GM18517 (cell line): ENCODE measurements around the gene PLA2G3.

Experiments used
- ATAC-seq: cut with Tn5 transposase; IDR thresholded peaks from one replicate; pipeline ENCODE4 v1.9.1; 2021; ENCODE audit warnings: mild to moderate bottlenecking, moderate library complexity; ENCODE audit not compliant: unreplicated experiment

PLA2G3 gene

GRCh38 chr22:31087744-31088215, 52.5 kb downstream of the PLA2G3 start:
- no peak for ATAC-seq

DNA sequence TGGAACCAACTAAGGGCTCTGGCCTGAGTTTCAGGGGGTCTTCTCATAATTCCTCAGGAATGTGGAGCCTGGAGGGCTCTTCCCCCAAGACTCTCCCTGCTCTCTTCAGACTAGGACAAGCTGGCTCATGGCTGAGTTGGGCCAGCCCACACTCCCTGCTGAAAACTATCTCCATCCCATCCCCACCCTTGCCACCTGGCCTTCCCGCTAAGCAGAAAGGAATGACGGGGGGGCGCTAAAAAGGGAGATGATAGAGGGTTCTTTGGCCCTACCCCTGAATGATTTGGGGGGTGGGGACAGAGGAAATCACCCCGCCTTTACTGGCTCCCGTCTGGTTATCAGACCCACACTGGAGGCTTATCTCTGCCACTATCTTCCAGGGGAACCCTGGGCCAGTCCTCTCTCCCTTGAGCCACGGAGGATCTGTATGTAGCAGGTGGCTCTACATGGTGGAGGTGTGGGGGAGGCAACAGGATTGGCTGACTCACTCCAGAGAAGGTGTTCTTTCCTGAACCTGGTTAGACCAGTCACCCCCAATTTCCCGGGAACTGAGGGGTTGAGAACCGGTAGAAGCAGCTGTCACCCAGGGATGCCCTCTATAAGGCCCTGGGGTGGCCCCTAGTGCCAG, 53.5 kb downstream of the PLA2G3 start:
- ATAC-seq, result no peak

DNA sequence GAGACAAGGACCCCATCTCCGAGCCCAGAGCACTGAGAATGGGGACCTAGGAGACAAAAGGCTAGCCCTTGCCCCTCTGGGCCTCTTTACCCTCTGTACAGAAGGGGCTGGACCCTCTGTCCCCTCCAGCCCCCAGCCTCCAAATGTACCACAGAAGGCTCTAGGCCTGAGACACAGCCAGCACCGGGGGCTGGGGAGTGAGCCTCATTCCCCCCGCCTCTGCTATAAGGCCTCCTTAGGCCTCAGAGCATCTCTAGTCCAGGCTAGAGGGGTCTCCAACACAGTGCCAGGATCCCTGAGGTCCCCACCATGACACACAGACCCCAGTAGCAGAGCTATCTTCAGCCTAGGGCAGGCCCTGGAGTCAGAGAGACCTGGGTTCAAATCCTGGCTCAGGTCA, 54.4 kb downstream of the PLA2G3 start:
- no peak for ATAC-seq

DNA sequence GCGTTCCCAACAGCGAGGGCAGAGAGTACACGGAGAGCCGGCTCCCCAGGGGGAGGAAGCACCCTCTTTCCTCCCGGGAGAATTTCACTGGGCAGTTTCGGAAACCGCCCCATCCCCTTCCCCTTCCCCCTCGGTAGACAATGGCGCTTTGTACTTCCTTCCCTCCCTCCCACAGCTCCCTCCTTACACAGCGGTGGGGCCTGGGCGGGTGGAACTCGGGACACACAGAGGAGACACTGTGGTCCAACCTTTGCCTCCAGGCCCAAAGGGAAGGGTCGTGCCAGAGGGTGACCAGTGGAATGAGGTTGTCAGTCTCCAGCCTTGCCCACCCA, 54.8 kb downstream of the PLA2G3 start:
- no peak for ATAC-seq

DNA sequence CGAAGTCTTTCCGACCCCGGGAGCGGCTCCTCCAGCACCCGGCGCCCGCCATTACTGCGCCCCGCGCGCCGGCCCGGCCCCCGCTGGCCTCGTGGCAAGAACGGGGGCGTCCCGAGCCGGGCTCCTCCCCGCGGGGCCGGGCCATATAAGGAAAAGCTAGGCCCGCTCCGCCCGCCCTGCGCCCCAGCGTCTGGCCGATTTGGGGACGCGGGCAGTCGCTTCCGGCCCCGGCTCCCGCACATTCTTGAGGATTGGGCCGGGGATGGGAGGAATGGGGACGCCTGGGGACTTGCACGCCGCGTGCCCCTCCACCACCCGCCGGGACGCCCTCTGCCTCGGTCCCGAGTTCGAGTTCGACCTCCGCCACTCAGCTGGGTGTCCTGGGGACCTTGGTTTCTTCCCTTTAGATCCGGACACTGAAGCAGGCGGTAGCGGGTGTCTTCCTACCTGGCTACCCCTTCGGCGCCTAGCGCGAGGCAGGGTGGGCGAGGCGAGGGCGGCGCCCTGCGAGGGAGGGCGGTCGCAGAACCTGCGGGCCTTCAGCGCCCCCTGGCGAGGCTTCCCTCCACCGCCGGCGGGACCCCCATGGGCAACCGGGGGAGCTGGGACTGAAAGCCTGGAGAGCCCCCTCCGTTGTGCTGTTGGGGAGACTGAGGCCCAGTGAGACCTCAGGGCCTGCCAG, 55.4 kb downstream of the PLA2G3 start:
- ATAC-seq, result peak; percentile 47
